HG03575 (cell line): ENCODE measurements around the gene EIPR1.

Experiments
- ATAC-seq: cut with Tn5 transposase; IDR thresholded peaks from one replicate; pipeline ENCODE4 v1.9.1; 2021; ENCODE audit not compliant: unreplicated experiment, insufficient number of reproducible peaks, low FRiP score; ENCODE audit errors: extremely low read depth

The EIPR1 gene

DNA sequence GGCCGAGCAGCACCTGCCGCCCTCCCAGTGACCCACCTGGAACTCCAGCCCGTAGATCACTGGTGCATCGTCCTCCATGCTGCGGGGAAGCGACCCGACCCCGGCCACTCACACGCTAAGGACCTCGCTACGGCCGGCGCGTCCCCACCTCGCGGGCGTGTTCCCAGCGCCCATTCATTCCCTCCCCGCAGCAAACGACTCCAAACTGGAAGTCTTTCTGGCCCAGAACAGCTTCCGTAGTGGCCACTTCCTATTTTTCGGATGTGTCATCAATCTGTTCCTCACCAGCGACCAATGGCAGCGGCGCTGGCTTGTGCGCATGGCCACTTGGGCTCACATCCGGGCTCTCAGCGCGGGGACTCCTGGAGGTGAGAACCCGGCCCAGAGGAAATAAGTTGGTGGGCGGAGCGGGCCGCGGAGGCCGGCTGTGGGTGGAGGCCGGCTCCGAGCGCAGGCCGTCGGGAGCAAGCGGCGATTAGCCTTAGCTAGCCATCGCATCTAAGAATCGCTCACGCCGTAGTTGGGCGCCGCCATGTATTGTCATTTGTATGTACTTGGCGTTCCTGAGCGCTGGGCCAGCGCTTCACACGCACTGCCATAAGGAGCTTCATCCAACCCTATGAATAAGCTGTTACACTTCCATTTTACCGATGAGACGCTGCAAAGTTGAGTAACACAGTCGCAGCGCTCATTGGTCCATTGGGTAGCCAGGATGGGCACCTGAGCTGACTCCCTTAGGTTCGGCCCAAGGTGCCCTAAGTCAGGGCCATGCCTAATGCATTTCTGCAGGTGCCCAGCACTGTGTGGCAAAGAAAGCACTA lies at the start of gene EIPR1:
TSS of gene EIPR1 (minus strand) at position 207 of the 821 bp plus-strand sequence. CDS start at position 78, 129 bp downstream.
- ATAC-seq = peak; percentile 80

DNA sequence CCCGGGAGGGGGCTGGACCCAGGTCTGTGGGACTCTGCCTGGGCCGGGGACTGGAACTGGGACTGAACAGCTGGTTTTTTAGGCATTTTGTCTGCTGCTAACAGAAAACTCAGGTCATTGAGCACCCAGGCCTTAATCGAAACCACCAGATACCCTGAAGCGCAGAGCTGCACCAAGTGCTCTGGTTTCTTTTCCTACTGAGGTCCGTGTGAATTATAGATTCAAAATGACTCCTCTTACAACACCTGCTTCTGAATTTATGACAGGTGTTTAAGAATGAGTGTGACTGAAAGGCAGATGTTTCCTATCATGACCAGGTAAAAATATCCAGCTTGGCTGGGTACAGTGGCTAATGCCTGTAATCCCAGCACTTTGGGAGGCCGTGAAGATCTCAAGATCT lies 49.7 kb upstream of the EIPR1 start:
- ATAC-seq = no peak

DNA sequence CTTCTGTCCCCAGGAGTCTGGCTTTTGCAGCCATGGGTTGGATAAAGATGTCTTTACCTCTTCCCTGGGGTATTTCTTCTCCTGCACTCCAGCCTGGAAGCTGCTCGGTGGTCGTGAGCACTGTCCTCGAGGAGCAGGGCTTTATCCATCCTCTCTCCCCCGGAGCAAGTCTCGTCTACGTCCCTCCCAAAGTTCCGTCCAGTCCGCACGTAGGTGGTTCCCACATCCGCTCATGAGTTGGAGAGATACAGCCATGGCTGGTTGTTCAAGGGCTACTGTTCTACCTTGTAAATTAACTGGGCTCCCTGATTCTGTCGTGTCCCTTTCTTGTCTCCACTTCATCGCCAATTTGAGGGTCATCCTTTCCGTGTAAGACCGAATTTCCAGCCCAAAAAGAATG lies 49.0 kb upstream of the EIPR1 start:
- ATAC-seq = no peak

DNA sequence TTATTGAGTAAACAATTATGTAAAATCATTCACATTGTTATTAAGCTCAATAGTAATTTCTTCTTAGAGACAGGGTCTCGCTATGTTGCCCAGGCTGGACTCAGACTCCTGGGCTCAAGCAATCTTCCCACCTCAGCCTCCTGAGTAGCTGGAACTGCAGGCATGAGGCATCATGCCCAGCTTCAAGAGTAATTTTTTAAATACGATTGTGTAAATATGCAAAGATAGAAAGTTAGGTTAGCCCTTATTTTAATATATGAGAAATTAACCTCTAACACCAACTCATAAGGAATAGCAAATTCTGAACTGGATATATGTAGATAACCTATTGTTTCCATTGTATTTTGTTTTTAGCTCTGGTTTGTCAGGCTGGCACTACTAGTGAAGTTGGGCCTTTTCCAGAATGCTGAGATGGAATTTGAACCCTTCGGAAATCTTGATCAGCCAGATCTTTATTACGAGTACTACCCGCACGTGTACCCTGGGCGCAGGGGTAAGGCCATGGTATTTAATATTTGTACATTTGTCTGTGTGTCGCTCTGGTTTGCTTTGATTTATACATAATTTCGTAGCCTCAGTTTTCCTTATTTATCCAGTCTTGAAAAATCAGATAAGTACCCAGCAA lies 46.7 kb upstream of the EIPR1 start:
- no peak for ATAC-seq

DNA sequence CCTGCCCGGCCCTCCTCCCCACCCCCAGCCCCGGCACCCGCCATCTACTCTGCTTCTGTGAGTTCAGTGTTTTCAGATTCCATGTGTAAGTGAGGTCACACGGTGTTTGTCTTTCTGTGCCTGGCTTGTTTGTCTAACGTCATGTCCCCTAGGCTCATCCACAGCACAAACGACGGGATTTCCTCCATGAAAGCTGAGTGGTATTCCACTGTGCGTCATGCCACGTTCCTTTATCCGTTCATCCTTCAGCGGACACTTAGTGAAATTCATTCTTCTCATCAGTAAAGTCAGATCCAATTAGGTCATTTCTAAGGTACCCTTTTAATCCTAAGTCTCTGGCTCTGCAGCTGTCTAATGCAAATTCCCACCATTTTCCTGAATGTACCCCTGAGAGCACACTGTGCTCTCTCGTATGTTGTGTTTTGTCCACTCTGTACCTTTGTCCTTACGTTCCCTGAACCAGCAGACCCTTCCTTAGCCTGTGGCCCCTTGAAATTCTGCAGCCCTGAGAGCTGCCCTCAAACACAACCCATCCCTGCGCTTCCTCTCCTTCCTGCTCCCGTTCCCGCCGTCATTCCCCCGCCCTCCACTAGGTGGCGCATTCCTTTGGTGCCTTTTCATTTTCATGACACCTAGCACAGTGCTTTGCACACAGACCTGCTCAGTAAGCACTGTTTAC lies 46.0 kb upstream of the EIPR1 start:
- no peak for ATAC-seq

DNA sequence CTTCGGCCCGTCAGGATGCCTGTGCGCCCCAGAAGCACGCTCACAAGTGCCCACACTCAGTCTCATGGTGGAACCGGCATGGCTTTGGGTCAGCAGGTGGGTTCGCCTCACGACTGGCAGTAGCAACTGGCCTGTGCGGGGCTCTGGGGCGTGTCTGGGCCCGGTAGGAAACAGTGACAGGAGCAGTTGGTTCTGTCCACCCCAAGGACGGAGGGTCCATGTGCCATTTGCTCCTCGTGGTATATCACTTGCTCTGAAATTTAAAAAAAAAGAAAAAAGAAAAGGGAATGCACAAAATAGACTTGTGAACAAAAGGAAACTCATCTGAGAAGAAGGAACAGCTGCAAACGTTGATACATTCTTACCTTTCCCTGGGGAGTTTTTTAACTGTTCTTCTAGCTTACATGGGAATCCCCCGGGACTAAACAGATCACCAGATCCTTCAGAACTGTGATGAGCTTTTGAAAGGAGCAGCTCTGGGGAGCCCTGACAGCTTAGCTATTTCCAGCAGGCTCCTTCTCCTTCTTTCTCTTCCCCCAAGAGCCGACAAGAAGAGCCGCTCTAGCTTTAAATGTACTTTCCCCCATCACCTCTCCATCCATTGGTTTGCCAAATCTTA lies 44.7 kb upstream of the EIPR1 start:
- ATAC-seq = no peak

DNA sequence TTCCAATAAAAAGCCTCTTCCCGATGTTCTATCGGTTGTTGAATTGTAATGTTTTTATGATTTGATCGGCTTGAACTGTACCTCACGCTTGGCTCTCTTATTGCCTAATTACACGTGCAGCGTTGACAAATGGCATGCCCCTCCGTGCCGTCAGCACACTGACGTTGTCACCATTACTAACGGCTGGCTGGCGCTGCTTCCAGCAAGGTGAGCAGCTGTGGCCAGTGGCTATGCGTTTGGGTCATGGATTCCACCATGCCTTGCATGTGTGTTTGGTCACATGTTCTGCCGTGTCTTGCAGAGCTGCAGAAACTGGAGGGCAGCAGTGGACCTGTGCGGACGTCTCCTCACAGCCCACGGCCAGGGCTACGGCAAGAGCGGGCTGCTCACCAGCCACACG lies 44.0 kb upstream of the EIPR1 start:
- ATAC-seq = no peak

DNA sequence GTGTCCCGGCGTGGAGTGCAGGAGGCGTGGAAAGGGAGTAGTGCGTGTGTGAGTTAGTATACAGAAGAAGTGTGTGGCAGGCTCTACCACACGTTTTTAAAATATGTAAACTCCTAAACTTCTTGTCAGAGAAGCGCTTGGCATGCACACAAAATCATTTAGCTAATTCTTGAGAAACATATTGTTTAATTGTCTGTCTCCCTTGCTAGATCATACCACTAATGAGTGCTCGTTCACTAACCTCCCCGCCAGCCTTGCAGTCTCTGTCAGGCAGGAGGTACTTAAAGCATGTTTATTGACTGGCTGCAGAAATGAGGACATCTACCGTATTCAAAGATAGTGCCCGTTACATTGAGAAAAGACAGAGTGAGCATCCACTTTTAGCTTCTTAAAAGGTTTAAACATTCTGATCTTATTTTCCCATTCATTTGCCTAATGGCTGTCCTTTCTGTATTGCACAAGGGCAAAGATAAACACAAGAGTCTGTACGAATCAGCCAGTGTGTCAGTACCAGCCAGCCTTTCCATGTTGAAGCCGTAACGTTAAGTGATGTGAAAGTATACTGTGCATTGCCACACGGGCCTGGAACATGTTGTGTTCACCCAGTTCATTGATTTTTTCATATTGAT lies 43.3 kb upstream of the EIPR1 start:
- ATAC-seq = no peak

DNA sequence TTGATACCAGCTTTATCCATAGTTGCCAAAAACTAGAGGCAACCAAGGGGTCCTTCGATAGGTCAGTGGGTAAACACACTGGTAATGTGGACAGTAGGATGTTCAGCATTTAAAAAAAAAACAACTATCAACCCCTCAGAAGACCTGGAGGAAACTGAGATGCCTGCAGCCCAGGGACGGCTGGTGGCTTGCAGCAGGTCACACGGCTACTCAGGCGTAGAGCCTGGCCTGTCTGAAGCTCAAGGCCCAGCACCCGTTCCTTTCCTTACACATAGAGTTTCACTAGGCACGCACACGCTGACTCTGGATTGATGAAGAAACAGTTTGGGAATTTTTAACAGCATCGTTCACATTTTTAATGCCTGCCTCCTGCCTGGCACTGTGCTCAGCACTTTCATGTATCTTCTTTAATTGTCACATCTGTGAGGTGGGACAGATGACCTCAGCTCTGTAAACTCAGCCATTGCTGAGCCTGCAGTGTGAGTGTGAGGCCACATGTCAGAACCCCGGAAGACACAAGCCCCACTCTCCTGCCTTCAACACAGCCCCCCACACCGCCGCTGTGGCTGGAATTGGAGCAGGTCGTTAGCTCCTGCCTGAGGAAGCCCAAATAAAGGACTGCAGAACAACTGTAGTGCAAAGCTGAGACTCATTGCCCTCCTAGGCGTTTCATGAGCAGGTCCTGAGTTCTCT lies 42.6 kb upstream of the EIPR1 start:
- ATAC-seq = no peak

DNA sequence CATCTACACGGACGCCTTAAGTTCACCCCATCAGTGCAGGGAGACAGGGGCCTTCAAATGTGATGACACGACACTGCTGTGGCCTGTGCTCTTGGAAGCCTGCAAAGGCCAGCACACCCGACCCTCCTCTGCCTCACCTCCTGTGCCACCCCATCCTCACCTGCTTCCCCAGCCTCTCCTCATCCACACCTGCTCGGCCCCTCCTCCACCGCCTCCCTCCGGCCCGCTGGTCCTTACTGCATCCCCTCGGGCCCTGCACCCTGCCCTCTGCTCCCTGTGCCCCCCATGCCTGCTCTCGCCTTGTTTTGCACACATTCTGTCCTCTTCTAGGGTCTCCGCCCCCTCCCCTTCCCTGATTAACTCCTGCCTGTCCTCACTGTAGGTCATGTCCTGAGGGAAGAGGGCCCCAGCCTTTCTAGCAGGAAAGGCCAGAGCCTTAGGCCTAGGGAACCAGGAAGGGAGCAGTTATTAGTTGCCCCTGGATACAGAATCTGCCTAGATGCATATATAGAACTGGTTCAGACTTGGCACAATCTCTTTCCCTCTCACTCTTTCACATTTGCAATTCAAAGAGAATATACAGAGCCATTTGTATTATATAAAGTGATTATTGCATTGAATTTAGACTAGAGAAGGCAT lies 41.3 kb upstream of the EIPR1 start:
- ATAC-seq = no peak

DNA sequence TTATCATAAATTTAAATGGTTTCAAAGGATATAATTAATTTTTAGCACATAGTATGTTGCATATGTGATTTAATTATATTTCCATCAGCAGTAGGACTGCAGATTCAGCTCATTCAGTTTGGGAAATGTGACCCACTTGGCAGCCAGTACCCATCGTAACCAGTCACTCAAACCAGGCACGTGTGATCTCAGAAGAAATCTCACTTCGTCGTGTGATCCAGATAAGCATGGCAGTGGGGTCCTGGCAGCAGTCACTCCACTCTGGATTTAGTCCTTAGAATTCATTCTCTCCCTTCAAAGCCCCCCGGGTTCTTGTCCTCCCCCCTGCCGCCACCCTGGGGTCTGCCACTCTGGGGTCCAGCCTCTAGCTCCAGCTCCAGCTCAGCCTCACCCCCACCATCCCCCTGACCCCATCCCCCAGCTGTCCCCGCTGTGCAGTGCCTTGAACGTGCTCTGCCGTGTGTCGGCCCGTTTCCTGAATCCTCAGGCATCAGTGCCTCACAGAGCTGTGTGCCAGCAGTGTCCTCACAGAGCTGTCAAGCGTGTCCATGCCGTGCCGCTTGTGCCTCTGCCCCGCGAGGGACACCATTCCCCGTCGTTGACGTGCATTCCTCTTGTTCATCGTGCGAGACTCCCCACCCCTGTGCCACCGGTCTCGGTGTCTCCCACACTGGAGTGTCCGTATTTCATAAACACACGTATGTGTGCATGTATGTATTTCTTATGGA lies 36.7 kb upstream of the EIPR1 start:
- no peak for ATAC-seq

DNA sequence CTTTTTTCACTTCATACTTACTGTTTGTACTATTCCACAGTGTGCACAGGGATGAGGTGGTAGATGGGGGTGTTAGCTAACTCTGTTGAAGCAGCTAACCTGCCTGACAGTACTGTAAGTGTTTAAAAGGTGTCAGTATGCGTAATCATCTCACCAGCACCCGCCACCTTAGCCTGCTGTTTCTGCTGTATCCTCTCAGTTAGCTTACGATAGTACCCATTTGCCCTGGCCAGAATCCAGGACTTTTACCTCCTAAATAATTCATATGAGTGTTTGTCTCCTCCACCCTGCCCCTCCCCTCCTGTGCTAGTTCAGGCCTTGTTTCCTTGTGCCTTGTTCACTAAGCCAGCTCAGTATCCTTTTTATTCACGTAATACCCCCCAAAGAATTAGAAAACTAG lies 36.1 kb upstream of the EIPR1 start:
- no peak for ATAC-seq

DNA sequence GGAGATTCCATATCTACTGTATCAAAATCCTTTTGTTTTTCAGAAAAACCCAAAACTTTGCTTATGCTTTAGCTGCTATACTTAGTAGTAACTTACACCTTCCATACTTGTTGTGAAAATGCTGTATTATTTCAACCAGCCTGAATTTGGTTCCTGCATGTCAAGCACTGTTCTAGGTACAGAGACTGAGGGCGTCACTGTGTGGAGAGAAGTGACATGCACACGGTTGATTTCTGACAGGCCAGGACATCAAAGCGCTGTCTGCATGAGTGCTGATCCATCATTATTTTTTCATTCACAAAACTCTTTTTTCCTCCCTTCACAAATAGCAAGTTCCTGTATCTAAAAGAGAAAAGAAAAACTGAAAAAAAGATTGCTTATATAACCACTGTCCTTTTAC lies 33.5 kb upstream of the EIPR1 start:
- no peak for ATAC-seq

DNA sequence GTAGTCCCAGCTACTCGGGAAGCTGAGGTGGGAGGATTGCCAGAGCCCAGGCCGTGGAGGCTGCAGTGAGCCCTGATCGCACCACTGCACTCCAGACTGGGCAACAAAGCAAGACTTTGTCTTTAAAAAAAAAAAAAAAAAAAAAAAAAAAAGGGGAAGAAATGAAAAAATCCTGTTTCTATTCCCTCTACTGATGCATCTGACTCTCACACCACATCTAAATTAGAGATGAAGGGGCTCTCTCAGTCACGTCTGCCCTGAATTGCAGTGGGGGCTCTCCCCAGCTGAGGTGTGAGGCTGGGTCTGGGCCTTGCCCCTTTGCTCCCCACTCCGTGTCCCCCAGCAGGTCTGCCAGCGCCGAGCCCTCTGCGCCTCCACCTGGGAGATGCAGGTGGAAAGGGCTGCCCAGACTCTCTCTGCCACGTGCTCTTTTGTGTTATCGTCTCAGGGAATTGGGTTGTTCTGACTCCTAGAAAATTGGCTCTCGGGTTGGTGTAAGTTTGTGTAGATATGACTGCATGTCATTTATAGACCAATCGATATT lies 32.1 kb upstream of the EIPR1 start:
- ATAC-seq = no peak

DNA sequence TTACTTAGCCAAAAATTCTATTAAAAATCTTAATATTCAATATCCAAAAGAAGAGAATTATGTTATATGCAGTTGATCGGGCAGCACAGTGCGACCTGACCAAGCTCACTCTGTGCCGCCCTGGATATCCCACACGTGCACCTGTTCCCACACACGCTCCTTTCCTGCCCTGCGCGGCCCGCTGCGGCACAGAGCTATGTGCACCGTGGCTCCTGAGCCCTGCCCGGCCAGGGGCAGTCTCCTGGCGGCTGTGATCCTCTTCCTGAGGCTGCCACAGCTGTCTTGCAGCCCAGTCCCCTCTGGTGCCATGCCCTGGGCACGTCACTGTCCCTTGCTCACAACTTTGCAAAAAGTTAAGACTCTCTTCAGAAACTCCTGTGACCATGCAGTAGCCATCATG lies 31.2 kb upstream of the EIPR1 start:
- ATAC-seq = no peak

DNA sequence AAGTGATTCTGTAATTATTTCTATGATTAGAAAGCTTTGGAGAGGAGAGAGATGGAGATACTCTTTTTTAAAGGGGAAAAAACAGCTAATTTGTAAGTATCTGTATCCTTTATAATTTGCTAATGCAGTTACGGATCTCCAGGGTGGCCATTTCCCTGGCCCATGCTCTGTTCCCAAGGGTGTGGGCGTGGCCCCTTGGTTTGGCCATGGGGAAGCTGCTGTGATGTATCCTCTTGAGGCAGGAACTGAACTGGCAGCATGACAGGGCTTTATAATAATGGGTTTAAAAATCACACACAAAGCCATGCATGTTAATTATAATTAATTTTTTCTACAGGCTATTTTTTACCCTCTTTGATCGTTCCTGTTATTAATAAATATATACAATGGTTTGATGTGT lies 28.9 kb upstream of the EIPR1 start:
- no peak for ATAC-seq

DNA sequence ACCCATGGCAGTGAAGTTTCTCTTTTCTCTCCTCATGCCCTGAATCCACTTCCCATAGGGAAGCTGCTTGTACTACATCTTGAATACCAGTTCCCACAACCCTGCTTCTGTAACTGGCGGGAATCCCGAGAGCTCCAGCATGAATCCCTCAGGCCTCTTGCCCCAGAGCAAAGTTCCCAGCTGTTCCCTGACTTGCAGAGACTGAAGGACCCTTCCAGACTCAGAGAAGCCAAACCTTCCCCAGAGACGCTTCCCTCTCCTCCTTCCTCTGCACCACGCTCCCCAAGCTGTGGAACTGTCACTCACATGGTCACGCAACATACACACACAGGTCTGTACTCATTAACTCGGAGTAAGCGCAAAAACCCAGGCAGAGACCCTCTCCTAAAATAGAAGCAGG lies 28.3 kb upstream of the EIPR1 start:
- ATAC-seq = no peak
